Coronary artery (tissue), 2 donors: ENCODE results near the gene CDH12.

Experiments
- DNase-seq: peaks from one replicate; pipeline ENCODE4 v3.0.0-alpha.2; 2017; ENCODE audit warnings: low spot score
- H3K27ac ChIP-seq, 2 donors: fragments of 200-600 bp; sonication (generic); one replicate each; pipeline ENCODE4 v1.5.1; 2016 to 2019
- H3K4me3 ChIP-seq: fragments of 200-600 bp; sonication (generic); 2 replicates; pipeline ENCODE4 v1.5.1; 2016; ENCODE audit warnings: mild to moderate bottlenecking, moderate library complexity
- TF ChIP-seq, protein P1 (sequence below): fragments of 200-600 bp; sonication (generic); IDR thresholded peaks from one replicate; pipeline ENCODE4 v1.5.1; 2019; ENCODE audit warnings: antibody characterized with exemption

Gene CDH12

DNA sequence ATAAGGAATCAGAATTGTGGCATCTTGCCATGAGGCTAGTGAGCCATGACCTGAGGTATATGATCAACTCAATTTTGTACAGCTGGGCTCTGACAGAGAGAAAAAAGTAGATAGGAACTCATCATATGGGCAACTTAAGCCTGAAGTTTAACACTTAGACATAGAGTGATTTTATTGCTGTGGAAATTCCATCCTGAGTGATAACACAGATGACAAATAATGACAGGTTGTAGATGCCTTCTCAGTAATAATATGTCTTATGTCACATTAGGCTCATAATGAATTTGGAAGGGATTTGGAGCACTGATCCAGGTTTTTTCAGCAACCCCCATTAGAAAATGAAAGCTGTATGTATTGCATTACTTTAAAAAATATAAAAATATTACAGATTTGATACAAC is 744.6 kb downstream of the CDH12 start:
- DNase-seq, result no peak
- TF ChIP-seq, protein P1, sequence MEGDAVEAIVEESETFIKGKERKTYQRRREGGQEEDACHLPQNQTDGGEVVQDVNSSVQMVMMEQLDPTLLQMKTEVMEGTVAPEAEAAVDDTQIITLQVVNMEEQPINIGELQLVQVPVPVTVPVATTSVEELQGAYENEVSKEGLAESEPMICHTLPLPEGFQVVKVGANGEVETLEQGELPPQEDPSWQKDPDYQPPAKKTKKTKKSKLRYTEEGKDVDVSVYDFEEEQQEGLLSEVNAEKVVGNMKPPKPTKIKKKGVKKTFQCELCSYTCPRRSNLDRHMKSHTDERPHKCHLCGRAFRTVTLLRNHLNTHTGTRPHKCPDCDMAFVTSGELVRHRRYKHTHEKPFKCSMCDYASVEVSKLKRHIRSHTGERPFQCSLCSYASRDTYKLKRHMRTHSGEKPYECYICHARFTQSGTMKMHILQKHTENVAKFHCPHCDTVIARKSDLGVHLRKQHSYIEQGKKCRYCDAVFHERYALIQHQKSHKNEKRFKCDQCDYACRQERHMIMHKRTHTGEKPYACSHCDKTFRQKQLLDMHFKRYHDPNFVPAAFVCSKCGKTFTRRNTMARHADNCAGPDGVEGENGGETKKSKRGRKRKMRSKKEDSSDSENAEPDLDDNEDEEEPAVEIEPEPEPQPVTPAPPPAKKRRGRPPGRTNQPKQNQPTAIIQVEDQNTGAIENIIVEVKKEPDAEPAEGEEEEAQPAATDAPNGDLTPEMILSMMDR, result no peak

GRCh38 chr5:22102823-22103359 is 750.3 kb downstream of the CDH12 start:
- Histone ChIP-seq H3K27ac (no peak overlapping the region), H3K4me3 (no peak overlapping the region)
- DNase-seq, result no peak
- TF ChIP-seq, protein P1, result no peak

More for the DNA sequence above, 744.6 kb downstream of the CDH12 start:
- no peak overlapping the region for H3K4me3 ChIP-seq
- H3K27ac ChIP-seq, result no peak overlapping the region

DNA sequence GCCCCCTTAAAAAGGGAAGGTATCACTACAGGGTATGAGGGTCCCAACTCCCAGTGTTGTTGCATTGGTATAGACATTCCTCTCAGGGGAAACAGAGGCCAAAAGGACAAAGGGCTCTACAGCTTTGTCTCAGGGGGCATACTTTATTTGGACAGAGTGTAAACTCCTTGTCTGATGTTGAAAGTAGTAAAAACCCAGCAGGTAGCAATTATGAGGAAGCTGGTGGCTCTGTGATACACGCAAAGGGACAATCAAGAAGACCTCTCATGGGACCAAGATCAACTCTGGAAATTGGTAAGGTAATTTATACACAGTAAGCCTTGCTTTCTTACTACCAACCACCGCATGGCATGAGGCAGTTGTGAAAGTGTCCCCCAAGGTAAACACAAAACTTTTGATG is 764.6 kb downstream of the CDH12 start:
- no peak for DNase-seq
- TF ChIP-seq, protein P1, result no peak
- H3K4me3 ChIP-seq, result no peak overlapping the region
- no peak overlapping the region for H3K27ac ChIP-seq

DNA sequence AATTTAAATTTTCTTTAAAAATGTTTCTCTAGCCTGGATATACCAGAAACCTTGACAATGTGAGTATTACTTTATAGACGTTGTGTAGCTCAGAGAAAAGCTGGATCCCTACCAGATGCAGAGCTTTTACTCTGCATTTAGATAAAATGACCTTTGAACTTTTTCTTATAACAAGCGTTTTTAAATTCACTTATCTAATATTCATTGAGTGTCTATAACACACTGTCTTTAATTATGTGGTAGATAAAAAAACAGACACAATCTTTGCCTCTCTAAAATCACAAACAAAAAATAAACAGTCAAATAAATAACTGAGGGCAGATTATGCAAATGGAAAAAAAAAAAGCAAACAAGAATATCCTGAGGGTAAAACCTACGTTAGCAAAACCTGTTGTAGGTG is 773.6 kb downstream of the CDH12 start:
- DNase-seq, result no peak
- no peak overlapping the region for H3K27ac ChIP-seq
- TF ChIP-seq, protein P1, result no peak
- no peak overlapping the region for H3K4me3 ChIP-seq

DNA sequence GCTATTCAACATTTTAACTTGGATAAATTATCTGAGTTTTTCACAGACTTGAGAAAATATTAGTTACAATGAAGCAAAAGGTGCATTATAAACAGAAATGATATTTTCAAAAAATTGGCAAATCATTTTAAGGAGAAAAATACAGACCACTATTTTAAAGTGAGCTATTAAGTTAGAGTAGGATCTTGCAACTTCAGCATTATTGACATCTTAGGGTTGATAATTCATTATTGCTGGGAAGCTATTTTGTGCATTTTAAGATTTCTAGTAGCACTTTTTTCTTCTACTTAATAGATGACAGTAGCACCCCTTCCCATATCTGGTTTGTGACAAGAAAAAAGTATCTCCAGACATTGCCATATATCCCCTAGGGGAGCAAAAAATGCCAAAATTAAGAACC is 774.1 kb downstream of the CDH12 start:
- Histone ChIP-seq H3K27ac (no peak overlapping the region), H3K4me3 (no peak overlapping the region)
- DNase-seq, result no peak
- TF ChIP-seq, protein P1, result no peak

DNA sequence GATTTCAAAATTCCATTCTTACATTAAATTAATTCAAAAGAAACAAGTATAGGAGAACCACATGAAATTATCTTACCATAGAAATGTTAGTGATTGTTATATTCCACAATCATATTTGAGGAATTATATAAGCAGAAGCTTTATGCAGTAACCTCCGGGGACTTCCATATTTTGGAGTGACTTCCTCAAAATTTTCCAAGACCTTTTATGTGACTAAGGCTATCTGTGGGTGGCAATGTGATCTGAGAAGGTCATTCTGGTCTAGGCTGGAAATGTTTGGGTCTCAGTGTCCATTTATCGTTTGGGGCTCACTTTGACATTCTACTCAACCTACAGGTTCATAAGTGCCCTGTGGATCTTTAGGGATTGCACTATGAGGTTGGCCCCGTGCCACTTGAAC is 776.6 kb downstream of the CDH12 start:
- TF ChIP-seq, protein P1, result no peak
- no peak for DNase-seq
- Histone ChIP-seq H3K27ac (no peak overlapping the region), H3K4me3 (no peak overlapping the region)

GRCh38 chr5:22070186-22070728 is 782.9 kb downstream of the CDH12 start:
- H3K4me3 ChIP-seq, result no peak overlapping the region
- TF ChIP-seq, protein P1, result no peak
- no peak overlapping the region for H3K27ac ChIP-seq

More at GRCh38 chr5:22070186-22070728, 782.9 kb downstream of the CDH12 start:
- DNase-seq, result no peak
